GM12872 (cell line): ENCODE data around the gene SERPINA5.

Source experiments
- CTCF ChIP-seq: IDR thresholded peaks from 3 replicates; pipeline ENCODE4 v1.5.1; 2011; ENCODE audit warnings: low read depth, mild to moderate bottlenecking, low read length, moderate library complexity; ENCODE audit not compliant: insufficient read depth

SERPINA5 gene

GRCh38 chr14:94547151-94547680, 34.0 kb upstream of the SERPINA5 start:
- TF ChIP-seq CTCF: no peak

GRCh38 chr14:94547726-94548125, 33.5 kb upstream of the SERPINA5 start:
- TF ChIP-seq CTCF: no peak

GRCh38 chr14:94548131-94548998, 32.9 kb upstream of the SERPINA5 start:
- TF ChIP-seq CTCF: no peak

- TF ChIP-seq CTCF: peak; percentile 90
Measured at GRCh38 chr14:94548999-94549985, 31.9 kb upstream of the SERPINA5 start.

- TF ChIP-seq CTCF: no peak
Measured at GRCh38 chr14:94550041-94550440, 31.2 kb upstream of the SERPINA5 start.

GRCh38 chr14:94555991-94556390, 25.2 kb upstream of the SERPINA5 start:
- no peak for TF ChIP-seq CTCF

GRCh38 chr14:94557327-94557726, 23.9 kb upstream of the SERPINA5 start:
- TF ChIP-seq CTCF: no peak
